Tibial artery (tissue), 4 donors: Measurements from ENCODE around the gene ADAMTS6.
A peak's percentile ranks its signal among the peaks of the same experiment; 100 is the strongest.
"Not testable (repeated sequence)": the region's sequence is repeated elsewhere in the genome, so short reads cannot be mapped to it uniquely, and the experiment has no call there.

Source experiments
- DNase-seq, 2 donors: peaks; one replicate each; pipeline ENCODE4 v3.0.0-alpha.2; 2019
- H3K27ac ChIP-seq, 2 donors: fragments of 200-600 bp; sonication (generic) in 1 of 2; 1 replicate in 1 of 2; 2 replicates in 1 of 2; pipeline ENCODE4 v1.5.1; 2018 to 2019; ENCODE audit warnings: mild to moderate bottlenecking in 1 of 2
- H3K27me3 ChIP-seq, 2 donors: fragments of 200-600 bp; sonication (generic) in 1 of 2; one replicate each; pipeline versions ENCODE4 v1.5.1 to v1.6.0; 2016 to 2019
- H3K36me3 ChIP-seq, 3 donors: fragments of 200-600 bp; sonication (generic) in 2 of 3; one replicate each; pipeline ENCODE4 v1.5.1; 2016 to 2019; ENCODE audit warnings: mild to moderate bottlenecking in 2 of 3
- H3K4me1 ChIP-seq, 4 donors: fragments of 200-600 bp; sonication (generic) in 2 of 4; 1 replicate in 3 of 4; 2 replicates in 1 of 4; pipeline ENCODE4 v1.5.1; 2016 to 2019
- H3K4me3 ChIP-seq, 2 donors: fragments of 200-600 bp; sonication (generic) in 1 of 2; 1 replicate in 1 of 2; 2 replicates in 1 of 2; pipeline ENCODE4 v1.5.1; 2018 to 2019; ENCODE audit warnings: mild to moderate bottlenecking in 2 of 2
- H3K9me3 ChIP-seq, 3 donors: fragments of 200-600 bp; sonication (generic) in 1 of 3; one replicate each; pipeline ENCODE4 v1.5.1; 2016 to 2019
- CTCF ChIP-seq, 2 experiments: fragments of 200-600 bp in 1 of 2; fragments of 450-650 bp in 1 of 2; IDR thresholded peaks; one replicate each; pipeline ENCODE4 v1.5.1; 2017 to 2019; ENCODE audit warnings: antibody characterized with exemption in 2 of 2, mild to moderate bottlenecking in 1 of 2, moderate library complexity in 1 of 2
- intact Hi-C: fragments of 100-400 bp; cut with DNase I; formaldehyde crosslinking; loops from one replicate; pipeline ENCODE4 v1.15.0; 2023; ENCODE audit warnings: low total_unique reads

ADAMTS6 gene

GRCh38 chr5:65190328-65191053 is 291.2 kb downstream of the ADAMTS6 start:
- H3K4me1 ChIP-seq: peaks cover 0 to 27% (median 0%) of the 10 kb centered on the region in 4 donors
- no peaks in the 10 kb centered on the region for H3K9me3 ChIP-seq
- no peak overlapping the region for H3K4me3 ChIP-seq
- H3K36me3 ChIP-seq: no peaks in the 10 kb centered on the region
- no peaks in the 10 kb centered on the region for H3K27me3 ChIP-seq
- TF ChIP-seq CTCF (IDR thresholded peaks at IDR 0.05): no peak
- DNase-seq: no peak
- intact Hi-C loops: no loop called here
- H3K27ac ChIP-seq: peak overlapping the region; percentile 37 to 54

- Histone ChIP-seq H3K9me3 (no peaks in the 10 kb centered on the region), H3K4me3 (no peak overlapping the region), H3K27ac (no peak overlapping the region), H3K27me3 (no peaks in the 10 kb centered on the region), H3K36me3 (no peaks in the 10 kb centered on the region), H3K4me1 (peaks cover 0 to 18% (median 0%) of the 10 kb centered on the region in 4 donors)
- DNase-seq: no peak
- intact Hi-C loops: no loop called here
- no peak for TF ChIP-seq CTCF (IDR thresholded peaks at IDR 0.05)
These were observed 295.0 kb downstream of the ADAMTS6 start for GRCh38 chr5:65186646-65187227.

GRCh38 chr5:65185468-65185867 is 296.3 kb downstream of the ADAMTS6 start:
- Histone ChIP-seq H3K4me1 (peaks cover 0 to 8% (median 0%) of the 10 kb centered on the region in 4 donors), H3K27ac (no peak overlapping the region), H3K36me3 (no peaks in the 10 kb centered on the region), H3K27me3 (no peaks in the 10 kb centered on the region), H3K4me3 (no peak overlapping the region), H3K9me3 (no peaks in the 10 kb centered on the region)
- TF ChIP-seq CTCF (IDR thresholded peaks at IDR 0.05): no peak
- intact Hi-C loops: no loop called here
- DNase-seq: no peak

GRCh38 chr5:65184780-65185179 is 296.9 kb downstream of the ADAMTS6 start:
- H3K27me3 ChIP-seq: no peaks in the 10 kb centered on the region
- H3K9me3 ChIP-seq: no peaks in the 10 kb centered on the region
- H3K4me1 ChIP-seq: peaks cover 0 to 5% (median 0%) of the 10 kb centered on the region in 4 donors
- intact Hi-C loops: no loop called here
- DNase-seq: no peak
- no peaks in the 10 kb centered on the region for H3K36me3 ChIP-seq
- H3K27ac ChIP-seq: no peak overlapping the region
- H3K4me3 ChIP-seq: no peak overlapping the region
- TF ChIP-seq CTCF (IDR thresholded peaks at IDR 0.05): no peak

GRCh38 chr5:65174231-65174630 is 307.5 kb downstream of the ADAMTS6 start:
- intact Hi-C loops, H3K27ac ChIP-seq, H3K4me1 ChIP-seq, DNase-seq, H3K4me3 ChIP-seq, H3K9me3 ChIP-seq, H3K27me3 ChIP-seq: not testable (repeated sequence)
- peaks cover 0 to 15% (median 0%) of the 10 kb centered on the region in 3 donors for H3K36me3 ChIP-seq

GRCh38 chr5:65173130-65173525 is 308.6 kb downstream of the ADAMTS6 start:
- intact Hi-C loops: no loop called here
- no peaks in the 10 kb centered on the region for H3K9me3 ChIP-seq
- TF ChIP-seq CTCF (IDR thresholded peaks at IDR 0.05): no peak
- no peak overlapping the region for H3K27ac ChIP-seq
- no peaks in the 10 kb centered on the region for H3K27me3 ChIP-seq
- H3K4me3 ChIP-seq: no peak overlapping the region
- no peak for DNase-seq
- H3K36me3 ChIP-seq: peaks cover 0 to 15% (median 0%) of the 10 kb centered on the region in 3 donors
- H3K4me1 ChIP-seq: no peaks in the 10 kb centered on the region
